ENCODE data around the gene RALGAPA2.

RALGAPA2 gene

GRCh38 chr20:20427227-20427864 lies 285.1 kb downstream of the RALGAPA2 start:
- no peak overlapping the region for H3K9ac ChIP-seq (ENCODE audit: low read length)
- no peaks in the 10 kb centered on the region for H3K4me1 ChIP-seq (ENCODE audit: insufficient read depth, low read length, severe bottlenecking)
- H4K20me1 ChIP-seq (ENCODE audit: insufficient read depth, low read length): no peaks in the 10 kb centered on the region
- H3K4me2 ChIP-seq (ENCODE audit: low read length): no peak overlapping the region
- no peak overlapping the region for H3K4me3 ChIP-seq (ENCODE audit: low read depth, low read length, poor library complexity, severe bottlenecking)
- no peaks in the 10 kb centered on the region for H3K27me3 ChIP-seq (ENCODE audit: insufficient read depth, low read length)
- H3F3A ChIP-seq (ENCODE audit: insufficient read depth, low read length): no peaks in the 10 kb centered on the region
- H3K27ac ChIP-seq (ENCODE audit: low read depth, low read length, poor library complexity, severe bottlenecking): no peak overlapping the region
- TF ChIP-seq CTCF (IDR thresholded peaks at IDR 0.05; ENCODE audit: low read length) (no peak), EZH2 (IDR thresholded peaks at IDR 0.05; ENCODE audit: borderline replicate concordance, low read length) (no peak)
- no peaks in the 10 kb centered on the region for H3K36me3 ChIP-seq (ENCODE audit: insufficient read depth, low read length)
- no peaks in the 10 kb centered on the region for H3K9me3 ChIP-seq (ENCODE audit: low read length)
- H2AFZ ChIP-seq (ENCODE audit: low read length): no peak overlapping the region
- H3K9me2 ChIP-seq (ENCODE audit: low read depth, low read length): no peaks in the 10 kb centered on the region
- no peaks in the 10 kb centered on the region for H3K79me2 ChIP-seq (ENCODE audit: insufficient read depth, low read length)

- H3K4me2 ChIP-seq (ENCODE audit: low read length): no peak overlapping the region
Measured at GRCh38 chr20:20426655-20426907, 285.9 kb downstream of the RALGAPA2 start.

GRCh38 chr20:20425823-20426654 lies 286.4 kb downstream of the RALGAPA2 start:
- Histone ChIP-seq H3F3A (ENCODE audit: insufficient read depth, low read length) (no peaks in the 10 kb centered on the region), H3K27ac (ENCODE audit: low read depth, low read length, poor library complexity, severe bottlenecking) (no peak overlapping the region), H3K36me3 (ENCODE audit: insufficient read depth, low read length) (no peaks in the 10 kb centered on the region), H3K4me1 (ENCODE audit: insufficient read depth, low read length, severe bottlenecking) (no peaks in the 10 kb centered on the region), H3K9ac (ENCODE audit: low read length) (no peak overlapping the region), H3K4me2 (ENCODE audit: low read length) (no peak overlapping the region), H3K27me3 (ENCODE audit: insufficient read depth, low read length) (no peaks in the 10 kb centered on the region), H3K79me2 (ENCODE audit: insufficient read depth, low read length) (no peaks in the 10 kb centered on the region), H2AFZ (ENCODE audit: low read length) (no peak overlapping the region), H4K20me1 (ENCODE audit: insufficient read depth, low read length) (no peaks in the 10 kb centered on the region), H3K4me3 (ENCODE audit: low read depth, low read length, poor library complexity, severe bottlenecking) (no peak overlapping the region), H3K9me3 (ENCODE audit: low read length) (no peaks in the 10 kb centered on the region), H3K9me2 (ENCODE audit: low read depth, low read length) (no peaks in the 10 kb centered on the region)
- TF ChIP-seq CTCF (IDR thresholded peaks at IDR 0.05; ENCODE audit: low read length): no peak
- no peak for TF ChIP-seq EZH2 (IDR thresholded peaks at IDR 0.05; ENCODE audit: borderline replicate concordance, low read length)

More at GRCh38 chr20:20426655-20426907, 285.9 kb downstream of the RALGAPA2 start:
- H3K36me3 ChIP-seq (ENCODE audit: insufficient read depth, low read length): no peaks in the 10 kb centered on the region
- no peak overlapping the region for H3K9ac ChIP-seq (ENCODE audit: low read length)
- H3K79me2 ChIP-seq (ENCODE audit: insufficient read depth, low read length): no peaks in the 10 kb centered on the region
- no peaks in the 10 kb centered on the region for H3K4me1 ChIP-seq (ENCODE audit: insufficient read depth, low read length, severe bottlenecking)
- no peak overlapping the region for H2AFZ ChIP-seq (ENCODE audit: low read length)
- no peaks in the 10 kb centered on the region for H3K27me3 ChIP-seq (ENCODE audit: insufficient read depth, low read length)
- H3F3A ChIP-seq (ENCODE audit: insufficient read depth, low read length): no peaks in the 10 kb centered on the region
- TF ChIP-seq CTCF (IDR thresholded peaks at IDR 0.05; ENCODE audit: low read length) (no peak), EZH2 (IDR thresholded peaks at IDR 0.05; ENCODE audit: borderline replicate concordance, low read length) (no peak)
- H4K20me1 ChIP-seq (ENCODE audit: insufficient read depth, low read length): no peaks in the 10 kb centered on the region
- H3K27ac ChIP-seq (ENCODE audit: low read depth, low read length, poor library complexity, severe bottlenecking): no peak overlapping the region
- H3K4me3 ChIP-seq (ENCODE audit: low read depth, low read length, poor library complexity, severe bottlenecking): no peak overlapping the region
- H3K9me3 ChIP-seq (ENCODE audit: low read length): no peaks in the 10 kb centered on the region
- no peaks in the 10 kb centered on the region for H3K9me2 ChIP-seq (ENCODE audit: low read depth, low read length)

Data from OCI-LY1 (cell line).